Frontal cortex (tissue), 4 donors: ENCODE measurements around the gene RND3. TPM values are rescaled to one million over a fixed set of nuclear protein-coding genes. Genes with fewer than 3 reads are reported as not detected.
A peak's percentile ranks its signal among the peaks of the same experiment; 100 is the strongest.

Experiments
- DNase-seq, 2 donors: peaks; one replicate each; pipeline ENCODE4 v3.0.0; 2012; ENCODE audit warnings: low spot score in 2 of 2
- FAIRE-seq: peaks from 2 replicates; lab custom pipeline; 2012; peaks lifted over from hg19 to GRCh38; lab: Jason Lieb, UNC
- total RNA-seq: library from RNA; depleted of rRNA; stranded (reverse); fragments of >200 nt; gene quantifications from one replicate; pipeline ENCODE4 v1.2.3, GENCODE V29; 2014
- donor health status: control.
- donor health status: control.
- donor health status: control.

RND3 gene, protein sequence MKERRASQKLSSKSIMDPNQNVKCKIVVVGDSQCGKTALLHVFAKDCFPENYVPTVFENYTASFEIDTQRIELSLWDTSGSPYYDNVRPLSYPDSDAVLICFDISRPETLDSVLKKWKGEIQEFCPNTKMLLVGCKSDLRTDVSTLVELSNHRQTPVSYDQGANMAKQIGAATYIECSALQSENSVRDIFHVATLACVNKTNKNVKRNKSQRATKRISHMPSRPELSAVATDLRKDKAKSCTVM
- total RNA-seq, result 251 TPM

DNA sequence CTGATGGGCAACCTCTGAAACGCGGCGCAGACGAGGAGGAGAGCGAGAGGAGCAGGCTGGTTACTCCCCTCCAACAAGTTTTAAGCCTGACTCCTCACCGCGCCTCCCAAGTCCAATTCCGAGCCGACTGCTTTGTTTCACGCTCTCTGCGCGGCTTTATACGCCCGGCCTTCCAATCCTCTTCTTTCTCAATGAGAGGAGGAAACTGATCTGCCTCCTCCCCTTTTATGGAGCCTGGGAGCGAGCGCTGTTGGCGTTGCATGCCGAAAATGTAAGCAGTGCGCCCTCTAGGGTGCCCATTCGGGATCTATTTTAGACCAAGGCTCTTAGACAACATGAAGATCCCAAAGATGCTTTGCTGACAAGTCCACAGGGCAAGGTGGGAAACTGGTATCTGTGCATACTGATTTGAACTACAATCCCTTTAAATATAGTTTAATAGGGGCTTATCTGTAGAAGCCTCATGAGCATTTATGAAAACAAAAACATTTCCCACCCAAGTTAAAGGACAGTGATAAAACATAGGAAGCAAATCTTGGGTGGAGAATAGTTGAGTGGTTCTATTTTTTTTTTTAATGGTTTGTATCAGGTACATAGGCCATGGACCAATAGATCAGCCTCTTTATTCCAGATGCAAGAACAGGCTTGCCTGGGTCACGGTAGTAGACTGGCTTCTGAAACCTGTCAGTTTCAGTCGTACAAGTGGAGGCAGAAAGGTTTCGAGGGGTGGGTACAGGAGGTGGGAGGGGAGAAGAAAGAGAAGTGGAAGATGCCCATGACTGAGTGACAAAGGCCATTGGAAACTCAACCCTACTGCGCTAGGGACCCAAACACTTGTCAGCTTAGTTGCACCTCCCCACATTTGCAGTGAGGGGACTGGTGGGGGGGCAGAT lies at the start of gene RND3:
TSS of gene RND3 (minus strand) at position 131 of the 893 bp plus-strand sequence. CDS start 250 bp downstream, outside the sequence.
- no peak for FAIRE-seq
- DNase-seq, result peak; percentile 70 to 79

GRCh38 chr2:150535176-150535575 lies 47.7 kb upstream of the RND3 start:
- DNase-seq, result no peak
- no peak for FAIRE-seq

DNA sequence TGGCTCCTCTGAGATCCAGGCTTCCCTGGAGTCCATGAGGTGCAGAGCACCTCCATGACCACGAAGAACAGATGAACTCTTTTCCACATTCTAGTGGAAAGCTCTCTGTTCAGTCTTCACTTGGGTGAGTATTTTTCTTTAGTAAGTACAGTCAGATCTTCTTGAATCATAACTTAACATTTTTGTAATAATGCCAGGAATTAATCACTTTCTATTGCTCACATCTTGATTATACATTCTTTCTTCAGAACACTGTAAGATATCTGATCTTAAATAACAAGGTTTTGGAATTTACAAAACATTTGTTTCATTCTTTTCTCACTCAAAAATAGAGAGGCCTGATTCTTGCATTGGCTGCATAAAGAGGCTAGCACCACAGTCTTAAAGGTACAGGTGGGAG lies 45.4 kb upstream of the RND3 start:
- no peak for DNase-seq
- FAIRE-seq, result no peak

DNA sequence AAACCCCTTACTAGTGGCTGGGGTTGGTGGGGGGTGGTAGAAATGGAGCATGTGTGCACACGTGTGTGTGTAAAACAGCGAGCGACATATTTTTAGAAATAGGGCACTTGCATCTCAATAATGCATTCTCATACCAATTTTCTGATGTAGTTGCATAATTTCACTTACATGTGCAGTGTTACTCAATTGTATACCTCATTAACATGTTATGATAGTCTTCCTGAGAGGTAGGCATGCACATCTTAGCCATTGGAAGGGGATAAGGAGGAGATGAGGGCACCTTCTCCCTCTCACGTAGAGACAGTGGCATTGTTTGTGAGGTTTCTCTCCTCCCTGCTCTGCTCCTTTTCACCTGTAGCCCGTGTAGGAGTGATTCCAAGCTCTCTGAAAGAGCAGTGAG lies 44.6 kb upstream of the RND3 start:
- DNase-seq, result no peak
- no peak for FAIRE-seq

GRCh38 chr2:150531591-150531990 lies 44.1 kb upstream of the RND3 start:
- FAIRE-seq (no peak), DNase-seq (no peak)

DNA sequence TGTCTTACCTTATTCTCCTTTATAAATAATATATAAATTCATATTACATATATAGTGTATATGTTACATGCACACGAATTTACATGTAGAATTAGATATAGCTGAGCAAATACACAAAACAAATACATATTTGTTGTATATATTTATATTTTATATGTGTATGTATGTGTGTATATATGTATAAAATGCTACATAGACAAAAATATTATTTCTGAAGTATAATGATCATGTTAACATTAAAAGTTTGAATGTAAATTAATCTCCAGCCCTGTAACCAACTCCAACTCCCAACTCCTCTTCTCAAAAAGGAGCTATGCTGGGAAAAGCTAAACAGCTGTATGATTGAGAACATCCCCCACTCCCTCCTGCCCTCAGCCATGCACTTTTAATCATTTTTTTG lies 42.7 kb upstream of the RND3 start:
- no peak for DNase-seq
- peak; percentile 43 for FAIRE-seq

- DNase-seq, result no peak
- FAIRE-seq, result no peak
Measured at GRCh38 chr2:150528861-150529801, 41.7 kb upstream of the RND3 start.

- DNase-seq (no peak), FAIRE-seq (no peak)
Measured at GRCh38 chr2:150526827-150527226, 39.4 kb upstream of the RND3 start.

DNA sequence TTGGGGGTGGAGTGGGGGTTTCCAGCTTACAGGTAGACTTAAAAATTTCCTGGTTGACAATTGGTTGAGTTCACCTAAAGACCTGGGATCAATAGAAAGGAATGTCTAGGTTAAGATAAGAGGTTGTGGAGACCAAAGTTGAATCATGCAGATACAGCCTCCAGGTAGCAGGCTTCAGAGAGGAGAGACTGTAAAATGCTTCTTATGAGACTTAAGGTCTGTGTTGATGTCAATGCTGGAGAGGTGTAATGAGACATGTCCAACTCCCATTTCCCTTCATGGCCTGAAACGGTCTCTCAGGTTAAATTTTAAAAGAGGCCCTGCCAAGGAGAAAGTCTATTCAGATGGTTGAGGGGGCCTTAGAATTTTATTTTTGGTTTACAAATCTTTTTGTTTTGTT lies 38.5 kb upstream of the RND3 start:
- FAIRE-seq (no peak), DNase-seq (no peak)

GRCh38 chr2:150522269-150522668 lies 34.8 kb upstream of the RND3 start:
- DNase-seq (no peak), FAIRE-seq (no peak)

GRCh38 chr2:150520887-150521664 lies 33.6 kb upstream of the RND3 start:
- DNase-seq, result no peak

GRCh38 chr2:150520033-150520432 lies 32.6 kb upstream of the RND3 start:
- FAIRE-seq (no peak), DNase-seq (no peak)

More at GRCh38 chr2:150520887-150521664, 33.6 kb upstream of the RND3 start:
- FAIRE-seq, result no peak

GRCh38 chr2:150517951-150518680 lies 30.6 kb upstream of the RND3 start:
- no peak for DNase-seq

GRCh38 chr2:150513647-150514046 lies 26.2 kb upstream of the RND3 start:
- no peak for FAIRE-seq
- DNase-seq, result no peak

More at GRCh38 chr2:150517951-150518680, 30.6 kb upstream of the RND3 start:
- no peak for FAIRE-seq

DNA sequence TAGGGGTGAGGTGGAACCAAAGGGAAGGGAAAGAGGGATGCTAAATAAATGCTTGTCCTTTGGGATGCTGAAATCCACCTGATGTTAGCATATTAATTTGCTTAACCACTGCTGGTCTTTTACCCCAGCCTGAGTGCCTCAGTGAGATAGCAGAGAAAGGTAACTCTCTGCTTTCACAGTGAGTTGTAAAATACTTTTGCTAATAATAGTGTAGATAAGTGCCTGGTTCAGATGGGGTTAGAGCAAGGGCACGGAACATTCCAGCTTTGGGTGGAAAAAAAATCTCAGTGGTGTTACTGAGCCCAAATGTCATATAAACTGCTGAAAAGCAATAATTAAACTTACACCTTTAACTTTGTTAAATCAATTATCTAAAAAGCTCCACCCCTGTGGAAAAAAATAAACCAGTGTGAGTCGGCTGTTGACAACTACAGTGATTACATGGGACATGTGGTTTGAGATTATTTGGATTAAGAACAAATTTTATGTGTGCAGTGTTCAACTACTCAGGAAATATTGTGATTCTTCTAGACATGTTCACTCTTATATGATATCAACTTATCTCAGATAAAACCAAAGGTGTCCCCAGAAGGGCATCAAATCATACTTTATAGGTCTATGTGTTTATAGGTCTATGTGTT lies 21.1 kb upstream of the RND3 start:
- no peak for FAIRE-seq
- no peak for DNase-seq

DNA sequence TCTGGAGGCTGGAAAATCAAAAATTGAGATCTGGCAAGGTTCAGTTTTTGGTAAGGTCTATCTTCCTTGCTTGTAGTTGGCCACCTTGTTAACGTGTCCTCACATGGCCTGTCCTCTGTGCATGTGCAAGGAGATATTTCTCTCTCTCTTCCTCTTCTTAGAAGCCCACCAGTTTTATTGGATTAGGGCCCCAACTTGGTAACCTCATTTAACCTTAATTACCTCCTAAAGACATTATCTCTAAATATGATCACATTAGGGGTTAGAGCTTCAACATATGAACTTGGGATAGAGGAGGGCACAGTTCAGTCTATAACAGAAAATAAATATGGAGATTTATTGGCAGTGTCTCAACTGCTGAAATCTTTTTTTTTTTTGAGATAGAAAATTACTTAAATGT lies 19.6 kb upstream of the RND3 start:
- FAIRE-seq, result no peak
- DNase-seq, result no peak

DNA sequence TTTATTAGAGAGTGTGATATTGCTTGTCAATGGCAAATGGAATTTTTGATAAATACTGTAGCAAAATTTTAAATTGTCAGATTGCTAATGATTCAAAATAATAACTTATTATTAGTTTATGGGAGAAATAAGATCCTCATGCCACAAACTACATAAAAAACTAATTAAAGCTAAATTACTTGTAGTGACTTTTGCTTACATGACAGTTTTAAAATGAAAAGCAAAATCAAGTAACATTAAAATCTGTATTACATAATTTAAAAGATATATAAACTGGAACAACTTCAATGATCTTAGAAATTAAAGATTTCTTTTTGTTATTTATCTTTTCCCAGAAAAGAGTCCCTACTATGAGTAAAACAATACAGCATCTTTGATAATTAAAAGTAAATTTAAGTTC lies 17.7 kb upstream of the RND3 start:
- no peak for DNase-seq
- peak; percentile 74 for FAIRE-seq

- FAIRE-seq (no peak), DNase-seq (no peak)
Measured at GRCh38 chr2:150495993-150496627, 8.6 kb upstream of the RND3 start.
